CD4-positive, alpha-beta memory T cell (primary cell): ENCODE measurements around the gene KRTAP4-9. TPM values are rescaled to one million over a fixed set of nuclear protein-coding genes. Genes with fewer than 3 reads are reported as not detected.

ENCODE experiments used
- polyA plus RNA-seq, 2 donors: library from polyadenylated mRNA; unstranded; fragments of 300-500 nt; fragmentation: Illumina TruSeq; gene quantifications; one replicate each; pipeline ENCODE4 v1.2.3, GENCODE V29; 2021
- total RNA-seq, 2 experiments: library from RNA; stranded (reverse); gene quantifications; one replicate each; pipeline ENCODE4 v1.2.3, GENCODE V29; 2021

The KRTAP4-9 gene
- total and polyA plus RNA-seq, 4 experiments from 2014 or later: not detected

Other genes starting within 250 kb of the KRTAP4-9 start
Only the 30 nearest of the 39 such genes appear.
- gene KRT39, start 138.4 kb upstream of the KRTAP4-9 start, total RNA-seq: not detected
- not detected for gene KRT39, start 138.4 kb upstream of the KRTAP4-9 start, polyA plus RNA-seq
- gene KRT40, start 121.1 kb upstream of the KRTAP4-9 start, total RNA-seq: not detected
- gene KRT40, start 121.1 kb upstream of the KRTAP4-9 start, polyA plus RNA-seq: not detected
- not detected for gene KRTAP3-3, start 111.2 kb upstream of the KRTAP4-9 start, total RNA-seq
- gene KRTAP3-3, start 111.2 kb upstream of the KRTAP4-9 start, polyA plus RNA-seq: not detected
- gene KRTAP3-2, start 105.5 kb upstream of the KRTAP4-9 start, total RNA-seq: not detected
- gene KRTAP3-2, start 105.5 kb upstream of the KRTAP4-9 start, polyA plus RNA-seq: not detected
- not detected for gene KRTAP3-1, start 96.3 kb upstream of the KRTAP4-9 start, total RNA-seq
- gene KRTAP3-1, start 96.3 kb upstream of the KRTAP4-9 start, polyA plus RNA-seq: not detected
- not detected for gene KRTAP1-5, start 78.2 kb upstream of the KRTAP4-9 start, total RNA-seq
- gene KRTAP1-5, start 78.2 kb upstream of the KRTAP4-9 start, polyA plus RNA-seq: not detected
- gene KRTAP1-4, start 75.2 kb upstream of the KRTAP4-9 start, total RNA-seq: not detected
- not detected for gene KRTAP1-4, start 75.2 kb upstream of the KRTAP4-9 start, polyA plus RNA-seq
- gene KRTAP1-3, start 70.5 kb upstream of the KRTAP4-9 start, total RNA-seq: not detected
- not detected for gene KRTAP1-3, start 70.5 kb upstream of the KRTAP4-9 start, polyA plus RNA-seq
- gene KRTAP1-1, start 63.9 kb upstream of the KRTAP4-9 start, total RNA-seq: not detected
- not detected for gene KRTAP1-1, start 63.9 kb upstream of the KRTAP4-9 start, polyA plus RNA-seq
- not detected for gene KRTAP2-1, start 58.1 kb upstream of the KRTAP4-9 start, total RNA-seq
- gene KRTAP2-1, start 58.1 kb upstream of the KRTAP4-9 start, polyA plus RNA-seq: not detected
- gene KRTAP2-2, start 50.2 kb upstream of the KRTAP4-9 start, total RNA-seq: not detected
- gene KRTAP2-2, start 50.2 kb upstream of the KRTAP4-9 start, polyA plus RNA-seq: not detected
- gene KRTAP2-3, start 45.3 kb upstream of the KRTAP4-9 start, total RNA-seq: not detected
- not detected for gene KRTAP2-3, start 45.3 kb upstream of the KRTAP4-9 start, polyA plus RNA-seq
- not detected for gene KRTAP2-4, start 39.5 kb upstream of the KRTAP4-9 start, total RNA-seq
- not detected for gene KRTAP2-4, start 39.5 kb upstream of the KRTAP4-9 start, polyA plus RNA-seq
- not detected for gene KRTAP4-7, start 21.2 kb upstream of the KRTAP4-9 start, total RNA-seq
- gene KRTAP4-7, start 21.2 kb upstream of the KRTAP4-9 start, polyA plus RNA-seq: not detected
- not detected for gene KRTAP4-8, start 7.2 kb upstream of the KRTAP4-9 start, total RNA-seq
- not detected for gene KRTAP4-8, start 7.2 kb upstream of the KRTAP4-9 start, polyA plus RNA-seq
- not detected for gene KRTAP4-16, start 3.2 kb upstream of the KRTAP4-9 start, total RNA-seq
- gene KRTAP4-16, start 3.2 kb upstream of the KRTAP4-9 start, polyA plus RNA-seq: not detected
- gene KRTAP4-11, start 13.0 kb downstream of the KRTAP4-9 start, total RNA-seq: not detected
- not detected for gene KRTAP4-11, start 13.0 kb downstream of the KRTAP4-9 start, polyA plus RNA-seq
- not detected for gene KRTAP4-12, start 18.8 kb downstream of the KRTAP4-9 start, total RNA-seq
- not detected for gene KRTAP4-12, start 18.8 kb downstream of the KRTAP4-9 start, polyA plus RNA-seq
- not detected for gene KRTAP4-6, start 35.2 kb downstream of the KRTAP4-9 start, total RNA-seq
- under 1 TPM in 1 of 2 donors, not detected in 1; 0.24 TPM for gene KRTAP4-6, start 35.2 kb downstream of the KRTAP4-9 start, polyA plus RNA-seq
- gene KRTAP4-5, start 44.4 kb downstream of the KRTAP4-9 start, total RNA-seq: not detected
- gene KRTAP4-5, start 44.4 kb downstream of the KRTAP4-9 start, polyA plus RNA-seq: not detected
- gene KRTAP4-4, start 55.4 kb downstream of the KRTAP4-9 start, total RNA-seq: not detected
- not detected for gene KRTAP4-4, start 55.4 kb downstream of the KRTAP4-9 start, polyA plus RNA-seq
- gene KRTAP4-3, start 62.8 kb downstream of the KRTAP4-9 start, total RNA-seq: not detected
- gene KRTAP4-3, start 62.8 kb downstream of the KRTAP4-9 start, polyA plus RNA-seq: not detected
- gene KRTAP4-2, start 72.8 kb downstream of the KRTAP4-9 start, total RNA-seq: not detected
- gene KRTAP4-2, start 72.8 kb downstream of the KRTAP4-9 start, polyA plus RNA-seq: not detected
- not detected for gene KRTAP4-1, start 79.5 kb downstream of the KRTAP4-9 start, total RNA-seq
- not detected for gene KRTAP4-1, start 79.5 kb downstream of the KRTAP4-9 start, polyA plus RNA-seq
- gene KRTAP9-1, start 84.5 kb downstream of the KRTAP4-9 start, total RNA-seq: not detected
- gene KRTAP9-1, start 84.5 kb downstream of the KRTAP4-9 start, polyA plus RNA-seq: not detected
- gene KRTAP9-2, start 121.3 kb downstream of the KRTAP4-9 start, total RNA-seq: not detected
- gene KRTAP9-2, start 121.3 kb downstream of the KRTAP4-9 start, polyA plus RNA-seq: not detected
- gene KRTAP9-3, start 127.1 kb downstream of the KRTAP4-9 start, total RNA-seq: not detected
- not detected for gene KRTAP9-3, start 127.1 kb downstream of the KRTAP4-9 start, polyA plus RNA-seq
- gene KRTAP9-8, start 132.6 kb downstream of the KRTAP4-9 start, total RNA-seq: not detected
- not detected for gene KRTAP9-8, start 132.6 kb downstream of the KRTAP4-9 start, polyA plus RNA-seq
- gene KRTAP9-4, start 144.3 kb downstream of the KRTAP4-9 start, total RNA-seq: not detected
- not detected for gene KRTAP9-4, start 144.3 kb downstream of the KRTAP4-9 start, polyA plus RNA-seq
- not detected for gene KRTAP9-9, start 150.0 kb downstream of the KRTAP4-9 start, total RNA-seq
- gene KRTAP9-9, start 150.0 kb downstream of the KRTAP4-9 start, polyA plus RNA-seq: not detected